K562 (cell line): ENCODE results near the gene RRAGB. TPM values are rescaled to one million over a fixed set of nuclear protein-coding genes. Genes with fewer than 3 reads are reported as not detected.

Source experiments
- ATAC-seq: fragments of 200-7000 bp; cut with Tn5 transposase; 3 replicates; pipeline ENCODE4 v1.9.1; 2020; ENCODE audit warnings: moderate library complexity
- BruUV-seq: library from RNA; stranded (reverse); fragments of 400-500 nt; replicated peaks from 2 replicates; lab custom pipeline; 2021; lab: Mats Ljungman, UMichigan
- CTCF ChIA-PET: fragments of 300-600 bp; formaldehyde crosslinking; extraction: SDS; loops from one replicate; lab custom pipeline; 2021; ENCODE audit warnings: low intra/inter-chr PET ratio; lab: Yijun Ruan, JAX
- POLR2A ChIA-PET: fragments of 300-600, 350-650 bp; sonication (Branson Sonifier 250); formaldehyde crosslinking; extraction: SDS; loops from one replicate; lab custom pipeline; 2021; ENCODE audit warnings: antibody characterized with exemption, inconsistent platforms; lab: Yijun Ruan, JAX
- DNase-seq, 4 experiments: peaks; one replicate each; pipeline versions ENCODE4 v3.0.0 to v3.0.0-alpha.2; 2011 to 2018; ENCODE audit warnings: low spot score in 3 of 4, mixed read lengths in 3 of 4; ENCODE audit errors: extremely low read depth in 1 of 4
- FAIRE-seq: peaks from 2 replicates; lab custom pipeline; 2011; peaks lifted over from hg19 to GRCh38; lab: Jason Lieb, UNC
- H2AFZ ChIP-seq: 2 replicates; pipeline ENCODE4 v1.6.0; 2011; ENCODE audit warnings: low read depth, low read length, control low read depth, inconsistent platforms
- H3K27ac ChIP-seq: fragments of 200-600 bp; 3 replicates; pipeline ENCODE4 v1.8.0; 2011; ENCODE audit warnings: low read depth, mild to moderate bottlenecking, control low read depth, inconsistent platforms, low read length, moderate library complexity, mixed read lengths; ENCODE audit errors: extremely low read depth
- H3K27me3 ChIP-seq, 2 experiments: fragments of 300-600 bp in 1 of 2; 2 replicates in 1 of 2; 3 replicates in 1 of 2; pipeline versions ENCODE4 v1.6.0 to v1.8.0; 2011; ENCODE audit warnings: inconsistent platforms in 2 of 2, low read length in 2 of 2, mild to moderate bottlenecking in 1 of 2, mixed read lengths in 1 of 2, moderate library complexity in 1 of 2; ENCODE audit not compliant: control insufficient read depth in 2 of 2, insufficient read depth in 2 of 2
- H3K36me3 ChIP-seq: fragments of 300-600 bp; 3 replicates; pipeline ENCODE4 v1.8.0; 2011; ENCODE audit warnings: mild to moderate bottlenecking, low read length, inconsistent platforms; ENCODE audit not compliant: control insufficient read depth, insufficient read depth
- H3K4me1 ChIP-seq, 2 experiments: fragments of 200-600 bp in 1 of 2; replicated peaks in 1 of 2; 2 replicates in 1 of 2; 3 replicates in 1 of 2; pipeline versions ENCODE4 v1.5.1 to v1.8.0; 2011; ENCODE audit warnings: inconsistent platforms in 2 of 2, low read length in 2 of 2, mild to moderate bottlenecking in 1 of 2, mixed read lengths in 1 of 2, moderate library complexity in 1 of 2; ENCODE audit not compliant: control insufficient read depth in 2 of 2, insufficient read depth in 2 of 2
- H3K4me2 ChIP-seq: 2 replicates; pipeline ENCODE4 v1.6.1; 2011; ENCODE audit warnings: low read length, control low read depth, inconsistent platforms, mixed read lengths; ENCODE audit not compliant: insufficient read depth
- H3K4me3 ChIP-seq: fragments of 200-600 bp; sonication (generic), shearing (Covaris generic); 2 replicates; pipeline ENCODE4 v1.5.1; 2016; ENCODE audit warnings: control low read depth, inconsistent platforms
- H3K79me2 ChIP-seq: fragments of 200-600 bp; 3 replicates; pipeline ENCODE4 v1.8.0; 2011; ENCODE audit warnings: low read length, inconsistent platforms; ENCODE audit not compliant: control insufficient read depth, insufficient read depth
- H3K9ac ChIP-seq, 2 experiments: 2 replicates each; pipeline versions ENCODE4 v1.6.0 to v1.6.1; 2011; ENCODE audit warnings: low read depth in 2 of 2, low read length in 2 of 2, control low read depth in 1 of 2, inconsistent platforms in 1 of 2, mild to moderate bottlenecking in 1 of 2, mixed read lengths in 1 of 2; ENCODE audit not compliant: insufficient read depth in 1 of 2
- H3K9me1 ChIP-seq: one replicate; pipeline ENCODE4 v1.6.0; 2011; ENCODE audit warnings: inconsistent platforms, mild to moderate bottlenecking, low read length, moderate library complexity; ENCODE audit not compliant: control insufficient read depth, insufficient read depth
- H3K9me3 ChIP-seq: replicated peaks from 2 replicates; pipeline ENCODE4 v1.5.1; 2011; ENCODE audit warnings: low read depth, low read length, inconsistent platforms; ENCODE audit not compliant: control insufficient read depth, insufficient read depth
- H4K20me1 ChIP-seq: replicated peaks from 2 replicates; pipeline ENCODE4 v1.6.1; 2011; ENCODE audit warnings: low read length, inconsistent platforms, mixed read lengths; ENCODE audit not compliant: control insufficient read depth, insufficient read depth
- ATF3 ChIP-seq, 2 experiments: fragments of 450-650 bp in 1 of 2; sonication (generic) in 1 of 2; formaldehyde crosslinking in 1 of 2; IDR thresholded peaks in 1 of 2; conservative IDR thresholded peaks in 1 of 2; 2 replicates each; pipeline versions ENCODE4 v1.6.1 to v1.8.1; 2016 to 2023; ENCODE audit warnings: mild to moderate bottlenecking in 2 of 2, moderate library complexity in 2 of 2, inconsistent platforms in 1 of 2, missing genetic modification reagents in 1 of 2
- ATF6 ChIP-seq: sonication (generic); formaldehyde crosslinking; IDR thresholded peaks from 2 replicates; pipeline ENCODE4 v1.4.0; 2020; ENCODE audit warnings: mild to moderate bottlenecking, missing genetic modification reagents
- E2F3 ChIP-seq: fragments of 250-450 bp; sonication (Bioruptor Pico); IDR thresholded peaks from 2 replicates; pipeline ENCODE4 v1.4.0; 2020; ENCODE audit warnings: mild to moderate bottlenecking
- ETS2 ChIP-seq: IDR thresholded peaks from 2 replicates; pipeline ENCODE4 v1.6.1; 2016; ENCODE audit warnings: borderline replicate concordance, missing genetic modification characterization, mild to moderate bottlenecking, moderate library complexity, missing compliant biosample characterization; ENCODE audit not compliant: poor library complexity, severe bottlenecking
- ETV1 ChIP-seq: fragments of 450-650 bp; conservative IDR thresholded peaks from 2 replicates; pipeline ENCODE4 v1.6.1; 2016; ENCODE audit warnings: missing genetic modification characterization, control low read depth, low read depth, missing compliant biosample characterization
- FOXK1 ChIP-seq: sonication (generic); formaldehyde crosslinking; IDR thresholded peaks from 2 replicates; pipeline ENCODE4 v1.8.0; 2022; ENCODE audit warnings: missing genetic modification reagents, mild to moderate bottlenecking, borderline replicate concordance
- GATA2 ChIP-seq: sonication (generic); formaldehyde crosslinking; IDR thresholded peaks from 2 replicates; pipeline ENCODE4 v1.4.0; 2020; ENCODE audit warnings: mild to moderate bottlenecking, missing genetic modification reagents
- MECOM ChIP-seq: fragments of 250-450 bp; sonication (Bioruptor Pico); IDR thresholded peaks from 2 replicates; pipeline ENCODE4 v1.8.0; 2022; ENCODE audit warnings: inconsistent platforms
- MEF2D ChIP-seq: conservative IDR thresholded peaks from 2 replicates; pipeline ENCODE4 v1.6.1; 2016; ENCODE audit warnings: low read depth, missing genetic modification characterization, missing compliant biosample characterization
- NR4A1 ChIP-seq, 2 experiments: fragments of 250-450 bp in 1 of 2; fragments of 450-650 bp in 1 of 2; sonication (Bioruptor Pico) in 1 of 2; IDR thresholded peaks; 2 replicates each; pipeline versions ENCODE4 v1.4.0 to v1.6.1; 2016 to 2020; ENCODE audit warnings: mild to moderate bottlenecking in 2 of 2, missing compliant biosample characterization in 1 of 2, missing genetic modification characterization in 1 of 2, moderate library complexity in 1 of 2
- POLR2H ChIP-seq: IDR thresholded peaks from 2 replicates; pipeline ENCODE4 v1.6.1; 2016; ENCODE audit warnings: missing genetic modification characterization, low read depth, mild to moderate bottlenecking, control low read depth, missing compliant biosample characterization, moderate library complexity
- TAF15 ChIP-seq: fragments of 200-400 bp; formaldehyde crosslinking; IDR thresholded peaks from 2 replicates; pipeline ENCODE4 v1.6.1; 2017; ENCODE audit warnings: mild to moderate bottlenecking, low read depth, low read length, moderate library complexity
- TARDBP ChIP-seq: fragments of 450-650 bp; IDR thresholded peaks from 2 replicates; pipeline ENCODE4 v1.6.1; 2016
- YBX1 ChIP-seq: fragments of 450-650 bp; IDR thresholded peaks from 2 replicates; pipeline ENCODE4 v1.7.1; 2016; ENCODE audit warnings: mild to moderate bottlenecking
- YY1 ChIP-seq, 3 experiments: IDR thresholded peaks; 2 replicates each; pipeline ENCODE4 v1.6.1; 2011; ENCODE audit warnings: low read length in 2 of 3, mild to moderate bottlenecking in 2 of 3, moderate library complexity in 2 of 3, borderline replicate concordance in 1 of 3, control low read depth in 1 of 3, low read depth in 1 of 3; ENCODE audit not compliant: insufficient read depth in 3 of 3, insufficient replicate concordance in 2 of 3, control insufficient read depth in 1 of 3, insufficient read length in 1 of 3; ENCODE audit errors: extremely low read depth in 1 of 3
- ZBTB1 ChIP-seq: sonication (generic); formaldehyde crosslinking; IDR thresholded peaks from 2 replicates; pipeline ENCODE4 v1.8.1; 2023; ENCODE audit warnings: missing genetic modification reagents, low read depth, mild to moderate bottlenecking, borderline replicate concordance
- WGBS: fragments of 100-300 bp; shearing (Covaris generic); methylation state at CpG from one replicate; pipeline ENCODE4 v1.1.6; 2016; ENCODE audit warnings: low coverage, mixed read lengths; ENCODE audit not compliant: insufficient coverage; ENCODE audit errors: missing lambda C conversion rate; 5-methylcytosine and 5-hydroxymethylcytosine counted together
- in situ Hi-C: fragments of 300-500 bp; cut with MboI; formaldehyde crosslinking; loops from 4 replicates; pipeline ENCODE4 v1.15.0; 2018; ENCODE audit warnings: inconsistent platforms, mixed read lengths
- intact Hi-C: fragments of 100-400 bp; cut with micrococcal nuclease; formaldehyde crosslinking; loops from 2 replicates; pipeline ENCODE4 v1.14.2; 2022
- polyA plus RNA-seq, 8 experiments: library from polyadenylated mRNA; depleted of rRNA in 4 of 8; stranded (reverse) in 5 of 8; unstranded in 3 of 8; fragments of >200 nt; fragmentation: Nextera tagmentation in 2 of 8; fragmentation: Illumina TruSeq in 1 of 8; extraction: Ambion mirVana in 2 of 8; extraction: Trizol in 1 of 8; gene quantifications; 2 replicates each; pipeline versions ENCODE4 v1.2.1 to v1.2.3, GENCODE V29; 2011 to 2014; ENCODE audit warnings: inconsistent platforms in 1 of 8, missing spikeins in 1 of 8
- total RNA-seq, 7 experiments: library from RNA; depleted of rRNA in 6 of 7; stranded (reverse); fragments of >200 nt in 6 of 7; fragmentation: Illumina TruSeq in 2 of 7; extraction: Trizol in 2 of 7; gene quantifications; 2 replicates each; pipeline versions ENCODE4 v1.2.1 to v1.2.3, GENCODE V29; 2011 to 2021; ENCODE audit warnings: low replicate concordance in 1 of 7

The RRAGB gene
- total and polyA plus RNA-seq, 9 of the 15 experiments (the other 6 are each of a cell fraction or from before 2014, with no cell fraction given) = 5.6 to 15.6 (median 9.1) TPM

- no peaks in the 10 kb centered on the region for H3K79me2 ChIP-seq
- no peak overlapping the region for H3K4me3 ChIP-seq
- no peaks in the 10 kb centered on the region for H3K9me3 ChIP-seq
- in situ Hi-C loops (no loop called here), intact Hi-C loops (no loop called here)
- no peak overlapping the region for H3K4me2 ChIP-seq
- no peak for DNase-seq
- no peaks in the 10 kb centered on the region for H3K27me3 ChIP-seq
- ChIA-PET CTCF (no interaction called here), POLR2A (no interaction called here)
- H2AFZ ChIP-seq = no peak overlapping the region
- no peak for FAIRE-seq
- 47% methylated on average over 1 of the region's 1 CpG for WGBS
- no peaks in the 10 kb centered on the region for H4K20me1 ChIP-seq
- no peaks in the 10 kb centered on the region for H3K4me1 ChIP-seq
- no peaks in the 10 kb centered on the region for H3K36me3 ChIP-seq
- no peaks in the 10 kb centered on the region for H3K9me1 ChIP-seq
- BruUV-seq = no TSS peak
- no peak overlapping the region for H3K9ac ChIP-seq
- no peak for ATAC-seq
- H3K27ac ChIP-seq = no peak overlapping the region
- TF ChIP-seq TARDBP (no peak), YBX1 (no peak), POLR2H (no peak), ATF6 (CRISPR knock-in tag) (no peak), E2F3 (CRISPR knock-in tag) (no peak), ETS2 (tag) (no peak), ATF3 (IDR thresholded peaks at IDR 0.05) (no peak), ATF3 (CRISPR knock-in tag; conservative IDR thresholded peaks at IDR 0.05) (no peak), MECOM (CRISPR knock-in tag) (no peak), ZBTB1 (CRISPR knock-in tag) (no peak), MEF2D (no peak), TAF15 (no peak), YY1 (IDR thresholded peaks at IDR 0.05; ENCODE audit: borderline replicate concordance in 1 of 3, control insufficient read depth in 1 of 3, extremely low read depth in 1 of 3, insufficient read depth in 3 of 3, insufficient read length in 1 of 3, insufficient replicate concordance in 2 of 3, low read depth in 1 of 3, low read length in 2 of 3) (no peak), GATA2 (no peak), NR4A1 (CRISPR knock-in tag; IDR thresholded peaks at IDR 0.05) (no peak), NR4A1 (tag; IDR thresholded peaks at IDR 0.05) (no peak), ETV1 (tag) (no peak), FOXK1 (no peak)
These were observed 49.6 kb downstream of the RRAGB start for GRCh38 chrX:55767100-55767499.
